ENCODE results near the gene SPOCD1. TPM values are rescaled to one million over a fixed set of nuclear protein-coding genes. Genes with fewer than 3 reads are reported as not detected.

Gene SPOCD1
- total and polyA plus RNA-seq, 2 of the 4 experiments (the other 2 are of a cell fraction) = 59.7 to 132 TPM

GRCh38 chr1:31747304-31747703, 68.5 kb downstream of the SPOCD1 start:
- H3K4me2 ChIP-seq (ENCODE audit: low read depth, low read length) = no peak overlapping the region
- H3K56ac ChIP-seq (ENCODE audit: extremely low read depth, insufficient read depth, low read length) = no peak overlapping the region
- H3K36me3 ChIP-seq (ENCODE audit: control insufficient read depth, insufficient read depth, low read length) = no peaks in the 10 kb centered on the region
- no peak overlapping the region for H3K23ac ChIP-seq (ENCODE audit: low read depth, low read length)
- no peaks in the 10 kb centered on the region for H3K27me3 ChIP-seq (ENCODE audit: control insufficient read depth, insufficient read depth, low read length)
- H3K4me1 ChIP-seq (ENCODE audit: control insufficient read depth, insufficient read depth, low read length) = peaks cover 22% of the 10 kb centered on the region
- no TSS peak for BruUV-seq (replicated peaks)
- ChIA-PET POLR2A (ENCODE audit: unreplicated experiment) (no interaction called here), CTCF (no interaction called here)
- no peak overlapping the region for H3K18ac ChIP-seq (ENCODE audit: low read depth, low read length)
- no peak overlapping the region for H2BK20ac ChIP-seq (ENCODE audit: low read depth, low read length)
- ATAC-seq (ENCODE audit: low read depth) (no peak), DNase-seq (no peak)
- H3K27ac ChIP-seq (ENCODE audit: insufficient read depth, low read length) = no peak overlapping the region
- H4K91ac ChIP-seq (ENCODE audit: insufficient read depth, low read depth, low read length) = no peak overlapping the region
- no peak overlapping the region for H2AFZ ChIP-seq (replicated peaks; ENCODE audit: low read length, poor library complexity)
- no peak overlapping the region for H2BK120ac ChIP-seq (ENCODE audit: low read depth, low read length)
- TF ChIP-seq FOS (IDR thresholded peaks at IDR 0.05; ENCODE audit: low read depth, low read length) (no peak), MAFK (IDR thresholded peaks at IDR 0.05; ENCODE audit: low read depth, low read length) (no peak), CHD1 (IDR thresholded peaks at IDR 0.05; ENCODE audit: low read depth, low read length) (no peak), RAD21 (IDR thresholded peaks at IDR 0.05; ENCODE audit: low read length) (no peak), MXI1 (IDR thresholded peaks at IDR 0.05; ENCODE audit: borderline replicate concordance, low read depth, low read length) (no peak), MAZ (IDR thresholded peaks at IDR 0.05; ENCODE audit: borderline replicate concordance, low read depth, low read length) (no peak), RCOR1 (IDR thresholded peaks at IDR 0.05; ENCODE audit: insufficient replicate concordance, low read length) (no peak), POLR2A (IDR thresholded peaks at IDR 0.05; ENCODE audit: low read depth, low read length) (no peak), SMC3 (IDR thresholded peaks at IDR 0.05; ENCODE audit: low read depth, low read length) (no peak), ELK1 (IDR thresholded peaks at IDR 0.05; ENCODE audit: borderline replicate concordance, low read depth, low read length) (no peak), BHLHE40 (IDR thresholded peaks at IDR 0.05; ENCODE audit: low read depth, low read length) (no peak), CEBPB (IDR thresholded peaks at IDR 0.05; ENCODE audit: low read depth, low read length) (no peak)
- TF ChIP-seq, protein P1, sequence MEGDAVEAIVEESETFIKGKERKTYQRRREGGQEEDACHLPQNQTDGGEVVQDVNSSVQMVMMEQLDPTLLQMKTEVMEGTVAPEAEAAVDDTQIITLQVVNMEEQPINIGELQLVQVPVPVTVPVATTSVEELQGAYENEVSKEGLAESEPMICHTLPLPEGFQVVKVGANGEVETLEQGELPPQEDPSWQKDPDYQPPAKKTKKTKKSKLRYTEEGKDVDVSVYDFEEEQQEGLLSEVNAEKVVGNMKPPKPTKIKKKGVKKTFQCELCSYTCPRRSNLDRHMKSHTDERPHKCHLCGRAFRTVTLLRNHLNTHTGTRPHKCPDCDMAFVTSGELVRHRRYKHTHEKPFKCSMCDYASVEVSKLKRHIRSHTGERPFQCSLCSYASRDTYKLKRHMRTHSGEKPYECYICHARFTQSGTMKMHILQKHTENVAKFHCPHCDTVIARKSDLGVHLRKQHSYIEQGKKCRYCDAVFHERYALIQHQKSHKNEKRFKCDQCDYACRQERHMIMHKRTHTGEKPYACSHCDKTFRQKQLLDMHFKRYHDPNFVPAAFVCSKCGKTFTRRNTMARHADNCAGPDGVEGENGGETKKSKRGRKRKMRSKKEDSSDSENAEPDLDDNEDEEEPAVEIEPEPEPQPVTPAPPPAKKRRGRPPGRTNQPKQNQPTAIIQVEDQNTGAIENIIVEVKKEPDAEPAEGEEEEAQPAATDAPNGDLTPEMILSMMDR (conservative IDR thresholded peaks at IDR 0.05; ENCODE audit: low read depth, low read length) = no peak
- peaks cover 0 to 3% of the 10 kb centered on the region in 2 experiments; a peak in 1 of 4 replicates for H3K79me1 ChIP-seq (ENCODE audit: low read depth in 1 of 2, low read length in 2 of 2)
- H4K8ac ChIP-seq (ENCODE audit: low read depth in 2 of 2, low read length in 2 of 2) = no peak overlapping the region
- H2BK5ac ChIP-seq (ENCODE audit: low read depth, low read length, poor library complexity, severe bottlenecking) = no peak overlapping the region
- peaks cover 5% of the 10 kb centered on the region; the same call in 1 of the 2 replicates for H3K9me1 ChIP-seq (ENCODE audit: insufficient read depth, low read length)
- H3K9me3 ChIP-seq (ENCODE audit: control insufficient read depth, insufficient read depth, low read length) = no peaks in the 10 kb centered on the region
- H2BK15ac ChIP-seq (ENCODE audit: low read depth, low read length) = no peak overlapping the region
- no CpG with 5 or more reads among the region's 1 CpG for WGBS, 2 experiments (ENCODE audit: extremely low coverage in 2 of 2, insufficient read length in 1 of 2)
- dilution Hi-C loops (cut with HindIII; ENCODE audit: low sequenced_read_pairs, unreplicated experiment) = no loop called here
- no peak overlapping the region for H3K9ac ChIP-seq (ENCODE audit: low read depth, low read length)
- H4K20me1 ChIP-seq (ENCODE audit: insufficient read depth, low read length) = peaks cover 36% of the 10 kb centered on the region
- intact Hi-C loops (cut with micrococcal nuclease) = loop anchor here (5.0 kb wide), 2 partner anchors 45 to 185 kb away; partner anchors contain the start of gene COL16A1
- no peak overlapping the region for H3K4me3 ChIP-seq (ENCODE audit: insufficient read depth, low read depth, low read length)
- no peak overlapping the region for H4K5ac ChIP-seq (ENCODE audit: low read depth, low read length)
- in situ Hi-C loops (cut with MboI; ENCODE audit: low sequenced_read_pairs) = loop anchor here (10.0 kb wide), 1 partner anchor 83 kb away; no protein-coding TSS in a partner anchor
- H3K4ac ChIP-seq (ENCODE audit: low read depth, low read length) = no peak overlapping the region
- H3K14ac ChIP-seq (replicated peaks; ENCODE audit: low read depth, low read length) = no peak overlapping the region
- no peak overlapping the region for H2AK5ac ChIP-seq (ENCODE audit: low read depth, low read length)
- H2AK9ac ChIP-seq (replicated peaks; ENCODE audit: low read depth, low read length, poor library complexity) = no peak overlapping the region
